Endothelial cell of umbilical vein (primary cell): ENCODE results near the gene ARL11. TPM values are rescaled to one million over a fixed set of nuclear protein-coding genes. Genes with fewer than 3 reads are reported as not detected.

Source experiments
- BruUV-seq: library from RNA; stranded (reverse); fragments of 400-500 nt; replicated peaks from 2 replicates; lab custom pipeline; 2021; lab: Mats Ljungman, UMichigan
- CTCF ChIA-PET: fragments of 300-600, 350-600 bp; sonication (Branson Sonifier 250); formaldehyde crosslinking; loops from one replicate; lab custom pipeline; 2021; ENCODE audit warnings: antibody characterized with exemption, inconsistent platforms; lab: Charles Lee
- POLR2A ChIA-PET: fragments of 300-600, 350-600 bp; sonication (Branson Sonifier 250); formaldehyde crosslinking; loops from one replicate; lab custom pipeline; 2021; ENCODE audit warnings: antibody characterized with exemption, inconsistent platforms; lab: Charles Lee
- DNase-seq: peaks from one replicate; pipeline ENCODE4 v3.0.0-alpha.2; 2011; ENCODE audit warnings: low read depth, low spot score
- FAIRE-seq: peaks from 2 replicates; lab custom pipeline; 2011; peaks lifted over from hg19 to GRCh38; lab: Jason Lieb, UNC
- H2AFZ ChIP-seq: 2 replicates; pipeline ENCODE4 v1.6.0; 2012; ENCODE audit warnings: low read depth, low read length, control low read depth, inconsistent platforms
- H3K27ac ChIP-seq: 2 replicates; pipeline ENCODE4 v1.5.1; 2011; ENCODE audit warnings: low read depth, mild to moderate bottlenecking, control low read depth, low read length, moderate library complexity; ENCODE audit not compliant: insufficient read depth
- H3K27me3 ChIP-seq, 2 experiments: 2 replicates each; pipeline versions ENCODE4 v1.6.0 to v1.6.1; 2011; ENCODE audit warnings: low read length in 2 of 2, mixed read lengths in 1 of 2; ENCODE audit not compliant: control insufficient read depth in 2 of 2, insufficient read depth in 2 of 2
- H3K36me3 ChIP-seq, 2 experiments: 2 replicates in 1 of 2; 3 replicates in 1 of 2; pipeline ENCODE4 v1.5.1; 2011; ENCODE audit warnings: low read length in 2 of 2, mild to moderate bottlenecking in 1 of 2, moderate library complexity in 1 of 2; ENCODE audit not compliant: control insufficient read depth in 2 of 2, insufficient read depth in 2 of 2; ENCODE audit errors: extremely low read depth in 1 of 2
- H3K4me1 ChIP-seq: 3 replicates; pipeline ENCODE4 v1.5.1; 2011; ENCODE audit warnings: mild to moderate bottlenecking, low read length; ENCODE audit not compliant: control insufficient read depth, insufficient read depth; ENCODE audit errors: extremely low read depth
- H3K4me2 ChIP-seq: 2 replicates; pipeline ENCODE4 v1.6.1; 2011; ENCODE audit warnings: low read length, control low read depth, mixed read lengths; ENCODE audit not compliant: insufficient read depth
- H3K4me3 ChIP-seq, 3 experiments: fragments of 200-600 bp in 1 of 3; sonication (generic), shearing (Covaris generic) in 1 of 3; replicated peaks in 1 of 3; 2 replicates each; pipeline ENCODE4 v1.5.1; 2011 to 2016; ENCODE audit warnings: control low read depth in 3 of 3, low read length in 3 of 3, mild to moderate bottlenecking in 2 of 3, inconsistent platforms in 1 of 3, low read depth in 1 of 3, moderate library complexity in 1 of 3; ENCODE audit not compliant: insufficient read depth in 1 of 3
- H3K79me2 ChIP-seq: 2 replicates; pipeline ENCODE4 v1.6.0; 2012; ENCODE audit warnings: low read length, inconsistent platforms; ENCODE audit not compliant: control insufficient read depth, insufficient read depth
- H3K9ac ChIP-seq: replicated peaks from 2 replicates; pipeline ENCODE3; 2011; ENCODE audit warnings: low read length, control low read depth; ENCODE audit not compliant: insufficient read depth; ENCODE audit errors: extremely low read depth
- H3K9me1 ChIP-seq: replicated peaks from 3 replicates; pipeline ENCODE4 v1.6.0; 2011; ENCODE audit warnings: mild to moderate bottlenecking, low read length; ENCODE audit not compliant: control insufficient read depth, insufficient read depth; ENCODE audit errors: extremely low read depth
- H3K9me3 ChIP-seq: replicated peaks from 2 replicates; pipeline ENCODE4 v1.5.1; 2012; ENCODE audit warnings: low read length, inconsistent platforms; ENCODE audit not compliant: control insufficient read depth, insufficient read depth
- H4K20me1 ChIP-seq: replicated peaks from 2 replicates; pipeline ENCODE3; 2011; ENCODE audit warnings: mild to moderate bottlenecking, low read length; ENCODE audit not compliant: control insufficient read depth, insufficient read depth; ENCODE audit errors: extremely low read depth
- EZH2 ChIP-seq: IDR thresholded peaks from 2 replicates; pipeline ENCODE4 v1.6.1; 2012; ENCODE audit warnings: borderline replicate concordance, low read depth, mild to moderate bottlenecking, moderate library complexity, low read length, inconsistent platforms; ENCODE audit not compliant: severe bottlenecking
- FOS ChIP-seq: IDR thresholded peaks from 2 replicates; pipeline ENCODE4 v1.6.1; 2011; ENCODE audit warnings: mild to moderate bottlenecking, low read length, moderate library complexity, borderline replicate concordance; ENCODE audit not compliant: insufficient read depth
- GATA2 ChIP-seq: IDR thresholded peaks from 2 replicates; pipeline ENCODE4 v1.7.0; 2011; ENCODE audit warnings: low read depth, mild to moderate bottlenecking, moderate library complexity, mixed read lengths, low read length; ENCODE audit not compliant: insufficient read length, insufficient read depth
- JUN ChIP-seq: IDR thresholded peaks from 2 replicates; pipeline ENCODE4 v1.6.1; 2011; ENCODE audit warnings: borderline replicate concordance, low read depth; ENCODE audit not compliant: insufficient read length, insufficient read depth
- MYC ChIP-seq: IDR thresholded peaks from one replicate; pipeline ENCODE4 v1.6.1; 2011; ENCODE audit warnings: mild to moderate bottlenecking, low read depth, low read length
- POLR2A ChIP-seq: IDR thresholded peaks from 2 replicates; pipeline ENCODE4 v1.6.1; 2012; ENCODE audit warnings: low read depth, mild to moderate bottlenecking, control low read depth, low read length
- POLR2AphosphoS5 ChIP-seq: IDR thresholded peaks from 2 replicates; pipeline ENCODE4 v1.6.1; 2012; ENCODE audit warnings: low read depth, mild to moderate bottlenecking, control low read depth, low read length, moderate library complexity; ENCODE audit not compliant: insufficient read depth
- dilution Hi-C: fragments of 300-500 bp; cut with MboI; formaldehyde crosslinking; loops from one replicate; pipeline ENCODE4 v1.15.0; 2019; ENCODE audit warnings: low sequenced_read_pairs; ENCODE audit not compliant: extremely low pct_ligation_motif_present
- intact Hi-C: fragments of 100-400 bp; cut with micrococcal nuclease; formaldehyde crosslinking; loops from one replicate; pipeline ENCODE4 v1.10.0; 2022
- polyA plus RNA-seq, 4 experiments: library from polyadenylated mRNA; depleted of rRNA in 3 of 4; stranded (reverse) in 3 of 4; unstranded in 1 of 4; fragments of >200 nt; gene quantifications; 2 replicates each; pipeline versions ENCODE4 v1.2.1 to v1.2.3, GENCODE V29; 2011 to 2012; ENCODE audit warnings: missing spikeins in 1 of 4
- total RNA-seq: library from RNA; stranded (reverse); gene quantifications from 2 replicates; pipeline ENCODE4 v1.2.3, GENCODE V29; 2021
- TF ChIP-seq, protein P1 (sequence below), 2 donors: IDR thresholded peaks; 1 replicate in 1 of 2; 2 replicates in 1 of 2; pipeline ENCODE4 v1.5.1; 2011; ENCODE audit warnings: low read length in 2 of 2, mild to moderate bottlenecking in 2 of 2, moderate library complexity in 2 of 2, control low read depth in 1 of 2, inconsistent platforms in 1 of 2, low read depth in 1 of 2; ENCODE audit not compliant: insufficient read depth in 1 of 2; ENCODE audit errors: extremely low read depth in 1 of 2
- TF ChIP-seq, protein P2 (sequence below): IDR thresholded peaks from 2 replicates; pipeline ENCODE4 v1.6.1; 2011; ENCODE audit not compliant: insufficient read depth, insufficient read length

The ARL11 gene
- total and polyA plus RNA-seq, 2 donors (not counting 3 experiments of a cell fraction or from before 2014, with no cell fraction given): 0.06 to 0.20 TPM

DNA sequence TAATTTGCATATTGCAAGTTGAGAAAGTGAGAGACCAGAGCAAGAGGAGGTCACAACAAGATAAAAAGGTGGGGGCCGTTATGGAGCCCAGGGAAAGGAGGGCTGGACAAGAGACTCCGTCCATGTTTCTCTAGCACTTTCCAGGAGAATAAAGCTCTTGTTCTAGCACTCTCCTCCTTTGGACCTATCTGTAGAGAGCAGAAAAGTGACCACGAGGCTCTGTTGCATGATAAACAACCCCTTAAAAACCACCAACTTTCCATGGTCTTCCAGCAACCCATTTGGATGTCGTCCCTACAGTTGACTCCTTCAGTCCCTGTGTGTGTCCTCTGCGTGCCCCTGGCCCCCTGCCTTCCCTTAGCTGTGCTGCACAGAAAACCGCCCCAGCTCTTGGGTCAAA is 4.1 kb upstream of the ARL11 start:
- Histone ChIP-seq H3K27ac (no peak overlapping the region), H4K20me1 (no peaks in the 10 kb centered on the region), H3K4me1 (peaks cover 11% of the 10 kb centered on the region), H3K9me3 (no peaks in the 10 kb centered on the region), H2AFZ (no peak overlapping the region), H3K36me3 (no peaks in the 10 kb centered on the region), H3K27me3 (peaks cover 0 to 4% of the 10 kb centered on the region in 2 experiments), H3K9ac (no peak overlapping the region), H3K4me3 (no peak overlapping the region), H3K4me2 (no peak overlapping the region), H3K9me1 (no peaks in the 10 kb centered on the region), H3K79me2 (no peaks in the 10 kb centered on the region)
- POLR2A ChIA-PET: no interaction called here
- FAIRE-seq (no peak), DNase-seq (no peak)
- TF ChIP-seq EZH2 (no peak), FOS (no peak), GATA2 (no peak), JUN (no peak), POLR2A (no peak), MYC (no peak), POLR2AphosphoS5 (no peak)
- TF ChIP-seq, protein P1, sequence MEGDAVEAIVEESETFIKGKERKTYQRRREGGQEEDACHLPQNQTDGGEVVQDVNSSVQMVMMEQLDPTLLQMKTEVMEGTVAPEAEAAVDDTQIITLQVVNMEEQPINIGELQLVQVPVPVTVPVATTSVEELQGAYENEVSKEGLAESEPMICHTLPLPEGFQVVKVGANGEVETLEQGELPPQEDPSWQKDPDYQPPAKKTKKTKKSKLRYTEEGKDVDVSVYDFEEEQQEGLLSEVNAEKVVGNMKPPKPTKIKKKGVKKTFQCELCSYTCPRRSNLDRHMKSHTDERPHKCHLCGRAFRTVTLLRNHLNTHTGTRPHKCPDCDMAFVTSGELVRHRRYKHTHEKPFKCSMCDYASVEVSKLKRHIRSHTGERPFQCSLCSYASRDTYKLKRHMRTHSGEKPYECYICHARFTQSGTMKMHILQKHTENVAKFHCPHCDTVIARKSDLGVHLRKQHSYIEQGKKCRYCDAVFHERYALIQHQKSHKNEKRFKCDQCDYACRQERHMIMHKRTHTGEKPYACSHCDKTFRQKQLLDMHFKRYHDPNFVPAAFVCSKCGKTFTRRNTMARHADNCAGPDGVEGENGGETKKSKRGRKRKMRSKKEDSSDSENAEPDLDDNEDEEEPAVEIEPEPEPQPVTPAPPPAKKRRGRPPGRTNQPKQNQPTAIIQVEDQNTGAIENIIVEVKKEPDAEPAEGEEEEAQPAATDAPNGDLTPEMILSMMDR (IDR thresholded peaks at IDR 0.05; ENCODE audit: extremely low read depth in 1 of 2, insufficient read depth in 1 of 2, low read depth in 1 of 2, low read length in 2 of 2): no peak
- TF ChIP-seq, protein P2, sequence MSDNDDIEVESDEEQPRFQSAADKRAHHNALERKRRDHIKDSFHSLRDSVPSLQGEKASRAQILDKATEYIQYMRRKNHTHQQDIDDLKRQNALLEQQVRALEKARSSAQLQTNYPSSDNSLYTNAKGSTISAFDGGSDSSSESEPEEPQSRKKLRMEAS: no peak
- CTCF ChIA-PET: no interaction called here
- intact Hi-C loops (no loop called here), dilution Hi-C loops (no loop called here)
- BruUV-seq: no TSS peak
